Effector CD8-positive, alpha-beta T cell (primary cell): ENCODE measurements around the gene DMRTC2.

Experiments used
- DNase-seq: peaks from one replicate; lab custom pipeline; 2025; lab: John Stamatoyannopoulos, UW

Gene DMRTC2

DNA sequence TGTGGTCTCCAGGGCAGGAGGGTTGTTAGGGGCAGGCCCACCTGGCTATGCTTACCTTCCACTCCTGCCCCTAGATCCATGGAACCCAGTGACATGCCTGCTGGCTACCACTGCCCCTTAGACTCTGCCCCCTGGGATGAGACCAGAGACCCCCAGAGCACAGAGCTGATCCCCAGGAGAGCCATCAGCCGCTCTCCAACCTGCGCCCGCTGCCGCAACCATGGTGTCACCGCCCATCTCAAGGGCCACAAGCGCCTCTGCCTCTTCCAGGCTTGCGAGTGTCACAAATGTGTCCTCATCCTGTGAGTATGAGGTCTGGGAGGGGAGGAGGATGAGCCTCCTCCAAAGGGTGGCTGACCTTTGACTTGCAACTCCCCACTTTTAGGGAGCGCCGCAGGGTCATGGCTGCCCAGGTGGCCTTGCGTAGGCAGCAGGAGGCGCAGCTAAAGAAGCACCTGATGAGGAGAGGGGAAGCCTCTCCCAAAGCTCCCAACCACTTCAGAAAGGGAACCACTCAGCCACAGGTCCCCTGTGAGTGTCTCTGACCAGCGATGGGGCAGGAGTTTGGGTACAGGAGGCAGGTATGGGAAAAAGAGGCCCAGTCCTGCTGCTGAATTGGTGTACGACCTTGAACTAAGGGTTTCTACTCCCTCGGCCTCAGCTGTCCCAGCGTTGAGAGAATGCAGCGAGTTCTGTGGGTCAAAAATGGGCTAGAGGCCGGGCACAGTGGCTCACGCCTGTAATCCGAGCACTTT lies 2.7 kb downstream of the DMRTC2 start:
- no peak for DNase-seq

DNA sequence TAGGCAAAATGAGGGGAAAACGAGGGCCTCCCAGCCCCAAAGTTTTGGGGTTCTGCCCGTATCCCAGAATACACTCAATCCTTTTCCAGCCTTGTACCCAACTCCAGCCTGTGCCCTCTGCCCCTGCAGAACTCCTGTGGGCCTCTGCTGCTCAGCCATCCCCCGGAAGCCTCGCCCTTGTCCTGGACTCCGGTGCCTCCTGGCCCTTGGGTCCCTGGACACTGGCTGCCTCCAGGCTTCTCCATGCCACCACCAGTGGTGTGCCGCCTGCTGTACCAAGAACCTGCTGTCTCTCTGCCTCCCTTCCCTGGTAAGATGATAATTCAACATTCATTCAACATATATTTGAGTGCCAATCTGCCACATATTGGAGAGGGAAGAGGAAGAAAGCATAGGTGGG lies 3.8 kb downstream of the DMRTC2 start:
- DNase-seq: no peak

DNA sequence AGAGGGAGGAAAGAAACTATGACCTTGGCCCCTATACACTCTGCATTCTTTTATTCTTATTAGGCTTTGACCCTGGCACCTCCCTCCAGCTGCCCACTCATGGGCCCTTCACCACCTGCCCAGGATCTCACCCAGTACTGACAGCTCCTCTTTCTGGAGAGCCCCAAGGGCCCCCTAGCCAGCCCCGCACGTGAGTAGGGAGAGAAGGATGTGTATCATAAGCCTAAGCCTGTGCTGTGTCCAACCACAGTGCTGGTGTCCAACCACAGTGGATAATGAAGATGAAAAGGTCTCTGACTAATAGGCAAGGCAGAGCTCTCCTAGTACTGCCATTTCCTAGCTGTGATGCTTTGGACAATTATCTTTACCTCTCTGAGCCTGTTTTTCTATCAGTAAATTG lies 4.2 kb downstream of the DMRTC2 start:
- DNase-seq: no peak

DNA sequence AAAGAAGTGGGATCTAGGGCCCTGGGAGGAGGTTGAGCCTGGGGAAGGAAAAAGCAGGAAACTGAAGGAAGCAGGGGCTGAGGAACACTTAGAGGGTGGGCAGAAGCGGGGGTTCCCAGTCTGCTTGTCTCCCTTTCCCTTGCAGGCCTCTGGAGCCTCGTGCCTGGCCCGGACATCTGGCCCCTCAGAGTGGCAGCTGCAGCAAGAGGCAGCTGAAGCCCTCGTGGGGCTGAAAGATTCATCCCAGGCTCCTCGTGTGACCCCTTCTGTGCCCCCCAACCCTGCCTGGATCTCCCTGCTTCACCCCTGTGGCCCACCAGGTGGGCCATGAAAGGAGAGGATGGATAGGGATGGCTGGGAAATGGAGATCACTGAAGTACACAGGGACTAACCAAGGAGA lies 5.5 kb downstream of the DMRTC2 start:
- no peak for DNase-seq

DNA sequence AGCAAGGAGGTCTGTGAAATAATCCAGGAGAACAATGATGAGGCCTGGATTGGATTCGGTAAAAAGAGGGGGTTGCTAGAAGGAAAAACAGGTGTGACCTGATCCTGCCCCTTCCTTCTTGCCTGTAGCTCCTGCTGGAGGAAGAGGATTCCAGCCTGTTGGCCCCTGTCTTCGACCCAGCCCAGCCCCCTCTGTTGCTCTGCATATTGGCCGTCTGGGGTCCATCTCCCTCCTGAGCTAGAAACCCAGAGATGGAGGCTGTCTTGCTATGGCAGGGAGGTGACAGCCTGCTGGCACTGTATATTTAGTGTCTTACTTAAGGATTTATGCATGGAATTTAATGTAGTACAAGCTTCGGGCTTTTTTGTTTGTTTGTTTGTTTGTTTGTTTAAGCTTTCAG lies 6.6 kb downstream of the DMRTC2 start:
- no peak for DNase-seq

DNA sequence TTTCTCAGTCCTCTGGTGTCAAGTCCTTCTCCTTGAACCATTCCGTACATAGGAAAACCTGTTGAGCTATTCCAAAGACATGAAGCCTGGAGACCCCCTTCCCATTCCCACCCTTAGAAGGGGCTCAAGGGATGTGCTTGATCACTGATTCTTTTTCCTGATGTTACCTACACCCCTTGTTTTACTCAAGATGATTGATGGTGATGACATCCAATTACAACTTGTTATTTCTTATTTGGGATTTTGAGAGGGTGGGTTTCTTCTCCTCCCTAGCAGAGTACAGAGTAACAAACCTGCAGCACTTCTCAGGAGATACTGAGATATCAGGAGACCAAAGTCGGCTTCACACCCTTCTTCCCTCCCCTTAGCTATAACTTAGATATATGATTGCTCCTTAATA lies 8.5 kb downstream of the DMRTC2 start:
- no peak for DNase-seq

DNA sequence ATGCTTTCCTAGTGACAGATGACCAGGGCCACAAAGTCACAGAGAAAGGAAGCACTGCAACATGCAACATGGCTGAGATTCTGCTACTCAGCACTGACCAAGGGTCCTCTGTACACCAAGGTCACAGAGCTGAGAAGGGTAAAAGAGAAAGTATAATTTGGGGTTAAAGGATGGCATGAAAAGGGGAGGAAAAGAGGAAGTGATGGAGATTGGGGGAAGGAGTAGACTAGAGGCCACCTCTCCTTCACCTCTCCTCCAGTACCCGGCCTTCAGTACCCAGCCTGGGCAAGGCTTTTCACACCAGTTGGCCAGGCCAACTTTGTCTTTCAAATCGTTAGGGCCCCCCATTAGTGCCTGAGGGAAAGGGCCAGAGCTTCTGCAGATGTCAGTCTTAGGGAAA lies 8.9 kb downstream of the DMRTC2 start:
- no peak for DNase-seq

DNA sequence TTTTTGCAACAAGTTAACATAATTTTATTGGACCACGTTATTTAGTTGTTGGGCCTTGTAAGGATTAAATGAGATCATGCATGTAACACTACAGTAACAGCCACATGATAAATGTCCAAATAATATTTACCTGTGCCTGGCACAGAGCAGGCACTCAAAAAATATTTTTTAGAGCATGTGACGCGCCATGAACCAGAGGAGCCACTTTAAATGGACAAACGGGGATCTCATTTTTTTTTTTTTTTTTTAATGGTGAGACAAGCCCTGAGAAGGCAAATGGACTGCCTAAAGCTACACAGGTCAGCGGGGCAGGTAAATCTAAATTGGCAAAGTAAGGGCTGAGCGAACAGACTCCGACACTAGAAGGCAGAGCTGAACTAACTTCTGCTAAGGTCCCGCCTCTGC lies 14.4 kb downstream of the DMRTC2 start:
- no peak for DNase-seq

DNA sequence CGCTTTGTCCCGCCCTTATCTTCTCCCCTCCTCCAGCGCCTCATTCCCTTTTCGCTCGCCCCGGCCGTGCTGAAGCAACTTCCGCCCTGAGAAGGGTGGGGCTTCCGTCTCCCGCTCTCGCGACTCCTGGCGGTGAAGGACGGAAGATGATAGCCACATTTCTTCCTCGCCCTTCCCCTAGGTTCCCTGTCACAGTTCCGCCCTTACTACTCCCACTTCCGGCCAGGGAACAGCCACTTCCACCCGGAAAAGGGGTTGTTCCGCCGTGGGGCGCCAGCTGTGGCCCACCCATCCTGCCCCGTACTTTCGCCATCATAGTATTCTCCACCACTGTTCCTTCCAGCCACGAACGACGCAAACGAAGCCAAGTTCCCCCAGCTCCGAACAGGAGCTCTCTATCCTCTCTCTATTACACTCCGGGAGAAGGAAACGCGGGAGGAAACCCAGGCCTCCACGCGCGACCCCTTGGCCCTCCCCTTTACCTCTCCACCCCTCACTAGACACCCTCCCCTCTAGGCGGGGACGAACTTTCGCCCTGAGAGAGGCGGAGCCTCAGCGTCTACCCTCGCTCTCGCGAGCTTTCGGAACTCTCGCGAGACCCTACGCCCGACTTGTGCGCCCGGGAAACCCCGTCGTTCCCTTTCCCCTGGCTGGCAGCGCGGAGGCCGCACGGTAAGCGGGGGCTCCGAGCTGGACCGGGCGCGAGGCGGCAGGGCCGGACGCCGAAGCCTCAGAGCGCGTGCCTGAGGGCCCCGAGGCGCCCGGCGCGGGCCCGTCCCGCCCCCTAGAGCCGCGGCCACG lies 15.0 kb downstream of the DMRTC2 start, which contains the start of gene RPS19:
Gene RPS19 (plus strand): TSS at position 638 of the 801 bp plus-strand sequence. CDS start 520 bp downstream, outside the sequence.
- peak; percentile 97 for DNase-seq

DNA sequence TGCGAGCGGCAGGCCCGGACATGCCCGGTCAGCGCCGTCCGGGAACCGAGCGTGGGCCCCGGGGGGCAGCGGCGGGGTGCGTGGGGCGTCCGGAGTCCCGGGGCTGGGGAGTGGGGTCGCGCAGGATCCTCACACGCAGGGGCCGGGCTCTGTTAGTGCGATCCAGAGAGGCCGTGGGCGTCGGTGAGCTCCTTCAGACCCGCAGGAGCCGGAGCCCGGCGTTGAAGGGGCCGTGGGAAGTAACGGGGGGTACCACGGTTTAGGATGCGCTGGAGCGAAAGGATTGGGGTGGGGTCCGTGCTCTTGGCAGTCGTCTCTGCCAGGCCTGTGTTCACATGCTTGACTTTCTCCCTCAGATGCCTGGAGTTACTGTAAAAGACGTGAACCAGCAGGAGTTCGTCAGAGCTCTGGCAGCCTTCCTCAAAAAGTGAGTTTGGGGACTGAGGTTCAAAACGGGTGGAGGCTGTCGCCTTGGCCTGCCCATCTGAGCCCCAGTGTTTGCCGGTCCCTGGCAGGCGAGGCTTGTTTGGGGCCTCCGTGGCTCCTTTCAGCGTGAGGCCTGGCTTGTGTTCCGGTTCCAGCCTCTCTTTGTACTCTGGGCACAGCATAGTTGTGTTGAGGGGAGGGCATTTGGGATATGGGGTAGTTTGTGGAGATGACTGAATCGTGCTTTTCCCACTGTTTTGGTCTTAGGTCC lies 15.7 kb downstream of the DMRTC2 start:
- no peak for DNase-seq

DNA sequence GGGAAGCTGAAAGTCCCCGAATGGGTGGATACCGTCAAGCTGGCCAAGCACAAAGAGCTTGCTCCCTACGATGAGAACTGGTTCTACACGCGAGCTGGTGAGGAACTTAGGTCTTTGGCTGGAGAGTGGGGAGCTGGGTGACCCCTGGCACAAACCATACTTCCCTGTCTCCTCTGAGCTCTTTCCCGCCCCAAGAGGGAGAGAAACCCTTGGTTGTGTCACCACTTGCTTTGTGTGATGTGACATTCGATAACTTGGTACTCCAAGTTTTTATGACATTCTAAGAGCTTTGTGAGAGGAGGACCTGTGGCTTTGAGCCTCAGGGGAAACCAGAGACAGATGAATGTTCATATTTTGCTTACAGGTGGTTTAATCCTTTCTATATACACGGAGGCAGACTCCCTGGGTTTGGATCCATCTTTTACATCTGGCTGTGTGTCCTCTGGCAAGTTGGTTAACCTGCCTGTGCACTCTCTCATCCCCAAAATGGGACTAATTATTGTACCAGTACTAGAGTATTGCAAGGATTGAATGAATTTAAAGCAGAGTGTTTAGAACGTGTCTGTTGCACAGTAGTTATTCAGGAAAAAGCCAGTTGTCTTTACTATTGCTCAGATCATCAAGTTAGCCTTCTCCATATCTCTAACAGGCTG lies 16.4 kb downstream of the DMRTC2 start:
- DNase-seq: no peak

DNA sequence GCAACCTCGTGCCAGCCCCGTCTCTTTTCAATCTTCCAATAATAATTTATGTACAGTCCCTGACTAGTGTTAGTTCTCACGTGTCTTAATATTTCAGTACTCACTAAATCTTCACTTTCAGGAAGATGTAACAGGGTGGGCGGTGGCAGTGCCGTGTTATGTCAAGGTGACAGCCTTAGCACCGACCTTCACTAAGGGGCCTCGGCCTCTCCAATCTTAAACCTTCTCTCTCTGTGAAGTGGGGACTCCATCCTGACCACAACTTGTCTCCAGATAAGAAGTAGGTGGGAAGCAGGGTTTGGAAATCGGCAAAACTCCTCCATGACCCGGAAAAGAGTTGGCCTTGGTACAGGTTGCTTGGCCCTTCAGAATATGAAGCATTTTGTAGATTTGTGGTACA lies 17.0 kb downstream of the DMRTC2 start:
- no peak for DNase-seq

DNA sequence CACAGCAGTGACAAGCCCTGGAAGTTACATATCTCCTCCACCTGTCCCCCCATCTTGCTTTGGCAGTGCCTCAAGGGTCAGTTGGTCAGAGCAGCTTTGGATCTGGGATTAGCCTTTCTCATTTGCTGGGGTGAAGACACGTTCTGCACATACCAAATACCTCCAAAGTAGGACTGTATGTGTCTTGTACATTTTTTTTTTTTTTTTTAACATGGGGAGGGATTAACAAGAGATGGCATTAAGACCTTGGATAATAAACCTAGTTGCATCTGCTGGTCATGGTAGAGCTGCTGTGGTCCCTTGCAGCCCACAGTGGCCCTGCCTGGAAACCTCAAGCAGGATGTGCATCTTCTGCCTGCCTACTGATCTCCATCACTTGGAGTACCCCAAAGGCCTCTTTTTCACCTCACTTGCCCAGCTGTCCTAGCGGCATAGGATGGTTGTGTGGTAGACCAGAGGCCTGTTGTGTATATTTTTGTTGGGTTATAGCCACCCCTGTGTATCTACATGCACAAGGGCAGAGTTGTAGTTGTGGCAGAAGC lies 17.7 kb downstream of the DMRTC2 start:
- DNase-seq: no peak

DNA sequence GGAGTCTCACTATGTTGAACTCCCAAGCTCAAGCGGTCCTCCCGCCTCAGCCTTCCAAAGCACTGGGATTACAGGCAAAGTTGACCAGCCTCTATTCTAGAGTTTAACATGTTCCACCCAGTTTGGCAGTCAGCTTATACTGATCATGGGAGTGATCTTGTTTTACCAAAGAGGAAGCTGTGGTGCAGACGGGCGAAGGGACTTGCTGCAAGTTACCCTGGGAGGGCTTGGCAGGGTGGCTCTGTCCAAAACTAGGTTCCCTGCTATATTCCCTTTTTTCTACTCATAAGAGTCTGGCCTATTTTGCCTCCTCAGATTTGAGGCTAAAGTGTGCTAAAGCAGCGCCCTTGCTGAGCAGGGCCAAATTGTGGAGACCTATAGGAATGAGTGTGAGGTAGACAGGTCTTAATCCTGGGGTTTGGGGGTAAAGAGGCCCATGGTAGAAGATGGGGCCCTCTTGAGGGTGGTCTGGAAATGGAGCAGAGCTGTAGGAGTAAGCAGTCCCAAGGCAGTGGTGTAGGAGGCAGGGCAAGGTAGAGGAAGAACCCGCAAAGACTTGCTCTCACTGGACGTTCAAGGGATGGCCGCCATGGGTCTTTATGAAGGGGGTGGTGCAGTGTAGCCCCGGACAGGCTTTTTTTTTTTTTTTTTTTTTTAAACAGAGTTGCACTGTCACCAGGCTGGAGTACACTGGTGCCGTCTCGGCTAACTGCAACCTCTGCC lies 18.5 kb downstream of the DMRTC2 start:
- no peak for DNase-seq

DNA sequence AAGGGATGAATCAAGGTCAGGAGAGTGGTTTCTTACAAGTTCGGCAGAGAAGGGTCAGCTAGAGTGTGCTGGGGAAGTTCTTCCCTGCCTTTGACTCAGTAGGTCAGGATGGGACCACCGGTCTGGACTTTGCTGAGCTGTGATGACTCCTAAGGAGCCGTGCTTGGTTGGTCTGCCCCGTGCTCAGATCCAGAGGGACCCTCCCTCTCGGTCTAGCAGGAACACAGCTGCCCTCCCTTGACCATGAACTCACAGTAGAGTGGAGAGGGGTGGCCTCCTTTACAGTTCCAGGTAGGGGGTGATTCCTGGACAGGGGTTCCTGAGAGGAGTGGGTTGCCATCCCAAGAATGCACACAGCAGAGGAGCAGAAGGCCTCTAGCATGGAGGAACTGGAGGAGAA lies 19.5 kb downstream of the DMRTC2 start:
- DNase-seq: no peak

DNA sequence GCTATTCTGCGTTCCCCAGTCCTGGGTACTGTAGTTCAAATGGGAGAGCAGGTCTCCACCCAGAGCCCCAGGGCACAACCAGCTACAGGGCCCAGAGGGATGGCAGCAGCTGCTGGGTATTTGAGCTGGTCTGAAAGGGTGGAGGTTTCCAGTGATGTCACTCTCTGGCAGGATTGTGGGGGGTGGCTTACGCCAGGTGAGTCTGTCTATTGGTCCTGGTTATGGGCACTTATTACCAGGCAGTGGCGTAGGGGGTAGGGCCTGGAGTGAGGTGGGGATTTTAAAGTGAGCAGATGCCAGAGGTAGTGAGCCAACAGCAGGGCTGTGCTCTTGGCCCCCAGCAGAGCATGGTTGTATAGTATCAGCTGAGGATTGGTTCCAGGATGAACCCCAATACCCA lies 21.4 kb downstream of the DMRTC2 start:
- no peak for DNase-seq

DNA sequence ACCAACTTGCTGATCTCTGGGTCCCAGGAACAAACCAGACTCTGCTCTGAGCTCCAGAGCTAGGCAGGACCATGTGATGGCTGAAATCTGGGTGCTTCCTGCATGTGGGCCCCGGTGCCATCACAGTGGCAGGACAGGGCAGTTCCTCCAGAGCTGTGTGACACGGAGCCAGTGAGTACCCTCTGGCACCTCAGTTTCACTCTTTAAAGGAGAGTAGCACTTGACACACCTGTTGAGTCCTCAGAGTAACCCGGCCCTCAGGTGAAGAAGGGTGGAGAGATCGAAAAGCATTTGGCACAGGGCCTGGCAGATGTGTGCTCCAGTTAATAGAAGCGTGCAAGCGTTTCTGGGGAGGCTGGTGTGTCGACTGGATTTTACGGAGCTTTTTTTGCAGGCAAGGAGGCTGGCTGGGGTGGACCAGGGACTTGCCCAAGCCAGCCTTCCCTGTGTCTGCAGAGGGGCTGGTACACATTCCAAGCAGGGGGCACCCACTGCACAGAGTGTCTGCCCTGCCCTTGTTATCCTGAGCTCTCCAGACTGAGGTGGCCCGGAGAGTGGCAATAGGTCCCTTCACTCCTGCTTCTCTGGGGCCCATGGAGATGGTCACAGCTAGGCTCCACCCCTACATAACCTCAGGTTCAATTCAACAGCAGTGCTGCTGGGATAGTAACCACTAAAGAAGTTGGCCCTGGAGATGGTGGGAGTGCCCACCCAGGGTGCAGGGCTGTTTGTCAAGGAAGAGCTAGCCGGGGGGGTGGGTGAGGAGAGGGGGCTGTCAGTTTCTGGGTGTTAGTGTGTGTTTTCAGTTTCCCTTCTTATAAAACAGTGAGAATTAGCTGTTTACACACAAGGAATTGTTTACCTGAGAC lies 23.5 kb downstream of the DMRTC2 start:
- no peak for DNase-seq

DNA sequence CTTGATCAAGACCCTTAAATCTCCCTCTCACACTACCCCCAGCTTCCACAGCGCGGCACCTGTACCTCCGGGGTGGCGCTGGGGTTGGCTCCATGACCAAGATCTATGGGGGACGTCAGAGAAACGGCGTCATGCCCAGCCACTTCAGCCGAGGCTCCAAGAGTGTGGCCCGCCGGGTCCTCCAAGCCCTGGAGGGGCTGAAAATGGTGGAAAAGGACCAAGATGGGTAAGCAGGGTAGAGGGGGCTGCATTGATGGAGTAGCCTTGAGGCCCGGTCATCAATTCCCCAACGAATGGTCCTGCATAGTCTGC lies 24.1 kb downstream of the DMRTC2 start:
- no peak for DNase-seq

DNA sequence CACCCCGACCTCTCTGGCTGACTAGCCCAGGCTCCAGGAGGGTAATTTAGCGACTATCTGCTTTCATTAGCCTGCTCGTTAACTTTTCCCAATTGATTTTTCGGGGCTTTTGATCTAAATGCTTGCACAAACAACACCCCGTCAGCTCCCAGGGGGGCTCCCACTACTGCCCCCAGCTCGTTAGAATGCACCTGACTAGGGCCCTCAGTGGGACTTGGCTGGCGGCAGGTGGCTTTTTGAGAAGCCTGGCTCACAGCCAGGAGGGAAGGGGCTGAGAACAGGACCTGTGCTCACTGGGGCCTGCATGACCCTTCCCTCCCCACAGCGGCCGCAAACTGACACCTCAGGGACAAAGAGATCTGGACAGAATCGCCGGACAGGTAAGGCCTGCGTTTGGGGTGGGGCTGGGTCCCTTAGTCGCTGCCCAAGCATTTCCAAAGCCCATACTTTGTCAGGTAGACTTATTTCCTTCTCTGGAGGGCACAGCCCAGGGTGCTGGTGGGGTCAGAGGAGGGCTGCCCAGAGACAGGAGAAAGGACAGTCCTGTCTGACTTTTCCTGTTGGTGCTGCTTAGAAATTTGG lies 24.6 kb downstream of the DMRTC2 start:
- DNase-seq: no peak

DNA sequence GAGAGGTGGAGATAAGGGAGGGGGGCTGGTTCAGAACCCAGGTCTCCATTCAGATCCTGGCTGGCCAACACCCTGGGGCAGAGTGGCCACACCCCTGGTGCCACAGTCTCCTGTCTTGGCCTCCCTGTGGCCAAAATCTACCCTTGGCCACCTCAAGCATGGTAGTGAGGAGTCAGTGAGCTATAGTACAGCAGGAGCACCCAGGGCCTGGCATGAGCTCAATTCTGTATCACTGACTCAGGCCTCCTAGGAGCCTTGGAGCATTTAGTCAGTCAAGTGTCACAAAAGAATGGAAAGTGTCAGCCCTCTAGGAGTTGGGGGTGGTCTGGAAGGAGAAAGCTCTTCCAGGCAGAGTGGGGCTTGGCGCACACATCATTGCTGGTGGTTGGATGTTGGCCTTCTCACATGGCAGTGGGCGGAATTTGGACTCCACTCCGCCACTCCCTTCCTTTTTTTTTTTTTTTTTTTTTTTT lies 25.6 kb downstream of the DMRTC2 start:
- no peak for DNase-seq
